Hematopoietic multipotent progenitor cell treated with erythropoietin and hydrocortisone succinate and interleukin-3 and kit ligand, for 15 days (in vitro differentiated cells): ENCODE measurements around the gene PLXNA4.
"Not testable (repeated sequence)": the region's sequence is repeated elsewhere in the genome, so short reads cannot be mapped to it uniquely, and the experiment has no call there.

ENCODE experiments used
- DNase-seq: peaks from one replicate; pipeline ENCODE4 v3.0.0-alpha.2; 2015; ENCODE audit warnings: low spot score

The PLXNA4 gene, protein sequence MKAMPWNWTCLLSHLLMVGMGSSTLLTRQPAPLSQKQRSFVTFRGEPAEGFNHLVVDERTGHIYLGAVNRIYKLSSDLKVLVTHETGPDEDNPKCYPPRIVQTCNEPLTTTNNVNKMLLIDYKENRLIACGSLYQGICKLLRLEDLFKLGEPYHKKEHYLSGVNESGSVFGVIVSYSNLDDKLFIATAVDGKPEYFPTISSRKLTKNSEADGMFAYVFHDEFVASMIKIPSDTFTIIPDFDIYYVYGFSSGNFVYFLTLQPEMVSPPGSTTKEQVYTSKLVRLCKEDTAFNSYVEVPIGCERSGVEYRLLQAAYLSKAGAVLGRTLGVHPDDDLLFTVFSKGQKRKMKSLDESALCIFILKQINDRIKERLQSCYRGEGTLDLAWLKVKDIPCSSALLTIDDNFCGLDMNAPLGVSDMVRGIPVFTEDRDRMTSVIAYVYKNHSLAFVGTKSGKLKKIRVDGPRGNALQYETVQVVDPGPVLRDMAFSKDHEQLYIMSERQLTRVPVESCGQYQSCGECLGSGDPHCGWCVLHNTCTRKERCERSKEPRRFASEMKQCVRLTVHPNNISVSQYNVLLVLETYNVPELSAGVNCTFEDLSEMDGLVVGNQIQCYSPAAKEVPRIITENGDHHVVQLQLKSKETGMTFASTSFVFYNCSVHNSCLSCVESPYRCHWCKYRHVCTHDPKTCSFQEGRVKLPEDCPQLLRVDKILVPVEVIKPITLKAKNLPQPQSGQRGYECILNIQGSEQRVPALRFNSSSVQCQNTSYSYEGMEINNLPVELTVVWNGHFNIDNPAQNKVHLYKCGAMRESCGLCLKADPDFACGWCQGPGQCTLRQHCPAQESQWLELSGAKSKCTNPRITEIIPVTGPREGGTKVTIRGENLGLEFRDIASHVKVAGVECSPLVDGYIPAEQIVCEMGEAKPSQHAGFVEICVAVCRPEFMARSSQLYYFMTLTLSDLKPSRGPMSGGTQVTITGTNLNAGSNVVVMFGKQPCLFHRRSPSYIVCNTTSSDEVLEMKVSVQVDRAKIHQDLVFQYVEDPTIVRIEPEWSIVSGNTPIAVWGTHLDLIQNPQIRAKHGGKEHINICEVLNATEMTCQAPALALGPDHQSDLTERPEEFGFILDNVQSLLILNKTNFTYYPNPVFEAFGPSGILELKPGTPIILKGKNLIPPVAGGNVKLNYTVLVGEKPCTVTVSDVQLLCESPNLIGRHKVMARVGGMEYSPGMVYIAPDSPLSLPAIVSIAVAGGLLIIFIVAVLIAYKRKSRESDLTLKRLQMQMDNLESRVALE (N-terminal part only)

DNA sequence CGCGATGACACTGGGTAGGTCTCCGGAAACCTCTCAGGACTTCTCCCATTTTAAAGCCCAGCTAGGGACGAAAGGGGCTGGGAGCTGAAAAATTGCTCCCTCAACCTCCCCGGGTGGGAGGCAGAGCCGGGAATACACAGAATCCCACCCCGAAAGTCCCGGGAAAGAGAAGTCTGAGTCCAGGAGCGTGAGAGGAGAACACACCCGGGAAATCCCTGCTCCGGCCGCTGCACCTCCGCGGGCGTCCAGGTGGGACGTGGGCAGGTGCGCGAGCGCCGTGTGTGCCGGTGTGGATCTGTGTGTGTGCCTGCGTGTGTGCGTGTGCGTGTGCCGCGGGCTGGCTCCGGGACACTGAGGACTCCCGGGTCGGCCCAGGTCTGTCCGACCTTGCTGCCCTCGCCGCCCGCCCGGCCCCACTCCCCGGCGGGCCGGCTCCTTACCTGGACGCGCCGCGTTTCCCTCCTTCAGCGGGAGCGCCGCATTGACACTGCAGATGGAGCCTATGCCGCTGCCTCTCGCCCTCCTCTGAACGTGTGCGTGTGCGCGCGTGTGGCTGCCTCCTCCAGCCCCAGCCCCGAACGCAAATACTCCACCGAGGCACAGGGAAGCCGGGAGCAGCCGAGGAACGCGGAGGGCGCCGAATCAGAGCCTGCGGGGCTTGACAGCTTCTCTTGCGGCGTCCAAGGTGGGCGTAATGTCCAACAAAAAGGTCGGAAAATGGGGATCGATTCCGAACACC is at the start of gene PLXNA4:
Gene PLXNA4, minus strand, starts transcription at position 489 of the 739 bp plus-strand sequence. CDS start 67,777 bp downstream, outside the sequence.
- no peak for DNase-seq

GRCh38 chr7:132625651-132626050 is 49.4 kb upstream of the PLXNA4 start:
- DNase-seq, result no peak

DNA sequence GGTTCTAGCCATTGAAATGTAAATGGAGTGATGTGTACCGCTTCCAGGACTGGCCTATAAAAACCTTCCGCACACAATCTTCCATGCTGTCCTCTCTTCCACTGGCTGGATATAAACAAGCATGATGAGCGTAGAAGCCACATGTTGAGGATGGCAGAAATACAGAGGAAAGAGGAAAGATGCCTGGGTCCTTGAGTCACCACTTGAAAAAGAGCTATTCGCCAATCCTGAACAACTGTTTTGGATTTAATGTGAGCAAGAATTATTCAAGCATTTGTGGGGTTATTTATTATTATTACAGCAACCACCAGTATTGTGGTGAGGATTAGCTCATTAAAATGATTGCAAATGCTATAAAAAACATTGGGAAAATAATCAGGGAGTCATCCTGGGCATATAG is 45.8 kb upstream of the PLXNA4 start:
- no peak for DNase-seq

DNA sequence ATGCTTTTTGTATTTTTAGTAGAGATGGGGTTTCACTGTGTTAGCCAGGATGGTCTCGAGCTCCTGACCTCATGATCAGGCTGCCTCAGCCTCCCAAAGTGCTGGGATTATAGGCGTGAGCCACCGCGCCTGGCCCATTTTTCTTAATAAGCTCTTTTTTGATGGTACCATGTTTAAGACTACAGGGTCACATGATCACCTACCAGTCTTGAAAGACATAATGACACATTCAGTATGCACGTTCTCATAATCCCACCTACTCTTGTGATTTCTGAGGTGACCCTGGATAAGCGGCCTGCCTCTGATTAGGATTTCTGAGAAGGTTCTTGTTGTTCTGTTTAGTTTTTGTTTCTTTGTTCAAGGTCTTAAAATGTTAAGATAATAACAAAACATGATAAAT is 43.7 kb upstream of the PLXNA4 start:
- no peak for DNase-seq

DNA sequence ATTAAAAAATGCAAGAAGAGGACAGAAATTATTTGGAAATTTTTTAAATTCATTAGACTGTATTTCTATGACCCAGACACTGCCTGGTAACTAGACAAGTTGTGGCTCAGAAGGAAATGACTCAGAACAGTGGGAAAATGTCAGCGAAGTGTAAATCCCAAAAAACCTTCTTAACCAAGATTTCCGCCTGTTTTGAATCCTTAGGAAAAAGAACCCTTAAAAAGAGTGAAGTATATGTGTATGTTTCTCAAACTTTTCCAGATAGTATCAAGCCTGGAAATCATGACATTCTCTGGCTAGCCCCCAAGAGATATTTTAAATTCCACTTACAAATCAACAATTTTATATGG is 42.7 kb upstream of the PLXNA4 start:
- no peak for DNase-seq

DNA sequence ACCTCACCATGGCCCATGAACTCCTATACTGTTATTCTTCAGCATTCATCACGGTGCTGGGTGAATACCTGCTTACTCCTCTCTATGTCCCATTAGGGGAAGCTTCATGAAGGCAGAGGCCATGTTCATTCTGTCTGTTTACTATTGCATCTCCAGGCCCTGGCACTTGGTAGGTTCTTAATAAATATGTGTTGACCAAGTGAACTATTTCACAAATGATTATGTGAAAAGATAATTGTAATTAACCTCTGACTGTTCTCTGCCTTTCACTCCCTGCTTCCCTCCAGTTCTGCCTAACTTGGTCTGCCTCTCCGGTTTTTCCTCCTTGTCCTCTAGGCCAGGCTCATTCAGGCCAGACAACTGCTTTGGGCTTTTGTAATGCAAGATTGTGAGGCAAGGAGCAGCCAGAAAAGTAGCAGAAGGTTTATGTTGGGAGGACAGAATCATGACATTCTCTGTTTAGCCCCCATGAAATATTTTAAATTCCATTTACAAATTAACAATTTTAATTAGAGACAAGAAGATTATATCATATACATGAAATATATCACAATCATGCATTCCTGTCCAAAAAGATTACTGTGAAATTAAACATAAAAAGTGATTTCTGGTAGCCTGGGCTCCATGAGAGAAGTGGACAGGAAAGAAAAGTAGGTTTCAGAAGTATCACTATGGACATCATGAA is 42.1 kb upstream of the PLXNA4 start:
- DNase-seq, result no peak

DNA sequence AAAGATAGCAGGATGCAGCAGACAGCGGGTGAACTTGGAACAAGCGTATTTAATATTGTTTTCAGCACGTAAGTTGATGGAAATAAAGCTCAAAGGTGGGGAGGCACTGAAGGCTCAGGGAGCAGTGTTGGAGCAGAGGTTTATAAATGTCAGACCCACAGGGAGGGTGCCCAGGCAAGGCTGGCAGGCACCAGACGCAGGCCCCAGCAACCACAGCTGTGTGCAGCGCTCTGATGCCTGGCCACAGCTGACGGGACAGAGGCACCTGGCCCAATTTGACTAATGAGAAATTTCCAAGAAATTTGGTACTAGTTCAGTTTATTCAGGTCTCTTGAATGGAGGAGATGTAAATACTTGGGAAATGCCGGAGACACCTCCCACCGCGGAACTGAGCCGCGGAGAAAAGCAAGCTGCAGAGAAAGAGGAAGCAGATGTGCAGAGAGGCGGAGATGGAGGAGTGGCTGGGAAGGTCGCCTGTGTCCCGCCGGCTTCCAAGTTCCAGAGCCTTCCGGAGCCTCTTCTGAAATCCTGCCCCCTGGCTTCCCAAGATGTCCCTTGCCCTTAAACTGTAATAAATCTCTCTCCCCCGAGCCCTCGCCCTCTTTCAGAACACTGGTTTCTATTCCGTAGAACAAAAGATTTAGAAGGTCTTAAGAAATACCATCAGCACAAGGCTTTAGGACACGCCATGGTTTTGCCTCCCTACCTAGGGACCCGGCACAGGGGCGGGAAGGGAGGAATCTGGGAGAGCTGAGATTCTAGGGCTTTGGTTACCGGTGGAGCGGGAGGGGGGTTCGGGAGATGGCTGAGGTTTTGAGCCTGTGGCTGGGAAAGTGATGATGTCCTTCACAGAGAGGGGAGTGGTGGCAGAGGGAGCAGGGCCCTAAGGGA is 38.4 kb upstream of the PLXNA4 start:
- DNase-seq, result no peak

GRCh38 chr7:132613737-132614136 is 37.5 kb upstream of the PLXNA4 start:
- no peak for DNase-seq

DNA sequence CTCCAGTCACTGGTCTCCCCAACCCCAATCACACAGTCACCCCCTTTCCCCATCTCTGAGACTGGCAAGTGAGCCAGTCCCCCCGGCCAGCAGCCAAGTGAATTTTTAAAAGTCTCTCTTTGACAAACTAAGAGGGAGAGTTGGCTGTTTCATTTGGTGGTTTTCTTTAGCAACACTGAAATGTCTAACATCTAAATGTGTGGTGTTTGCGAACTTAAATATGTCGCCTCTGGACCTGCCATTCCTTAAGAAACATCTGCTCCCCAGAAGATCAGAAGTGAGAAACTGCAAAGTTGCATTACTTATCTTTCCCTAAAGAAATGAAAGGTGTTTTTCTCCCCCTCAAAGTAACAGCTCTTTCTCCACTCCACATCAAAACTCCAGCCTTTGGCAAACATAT is 34.7 kb upstream of the PLXNA4 start:
- DNase-seq, result no peak

DNA sequence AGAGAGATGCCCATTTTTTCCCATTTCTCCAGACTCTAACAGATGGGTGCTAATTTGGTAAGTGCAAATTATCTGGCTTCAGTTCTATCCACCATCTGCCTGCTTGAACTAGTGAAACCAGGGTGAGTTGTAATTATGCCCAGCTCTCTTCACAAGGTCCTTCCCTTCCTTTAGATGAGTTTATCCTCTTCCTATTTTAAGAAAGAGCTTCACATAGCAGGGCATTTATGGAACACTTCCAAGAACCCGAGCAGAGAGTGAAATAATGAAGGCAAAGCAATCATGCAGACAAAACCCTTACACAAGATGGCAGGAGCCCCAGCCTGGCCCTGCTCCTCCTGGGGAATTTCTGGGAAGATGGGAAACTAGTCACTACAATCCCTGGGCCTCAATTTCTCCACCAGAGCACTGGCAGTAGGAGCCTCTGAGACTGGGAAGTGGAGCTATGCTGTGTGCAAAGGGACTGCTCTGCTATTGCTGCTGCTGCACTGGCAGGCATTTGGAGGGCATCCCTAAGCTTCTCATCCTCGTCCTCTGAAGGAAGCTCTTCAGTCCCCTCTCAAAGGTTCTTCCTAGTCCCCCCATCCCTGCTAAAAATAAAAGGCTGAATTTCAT is 33.7 kb upstream of the PLXNA4 start:
- DNase-seq, result no peak

- DNase-seq, result no peak
These were observed 33.0 kb upstream of the PLXNA4 start for GRCh38 chr7:132609222-132609621.

DNA sequence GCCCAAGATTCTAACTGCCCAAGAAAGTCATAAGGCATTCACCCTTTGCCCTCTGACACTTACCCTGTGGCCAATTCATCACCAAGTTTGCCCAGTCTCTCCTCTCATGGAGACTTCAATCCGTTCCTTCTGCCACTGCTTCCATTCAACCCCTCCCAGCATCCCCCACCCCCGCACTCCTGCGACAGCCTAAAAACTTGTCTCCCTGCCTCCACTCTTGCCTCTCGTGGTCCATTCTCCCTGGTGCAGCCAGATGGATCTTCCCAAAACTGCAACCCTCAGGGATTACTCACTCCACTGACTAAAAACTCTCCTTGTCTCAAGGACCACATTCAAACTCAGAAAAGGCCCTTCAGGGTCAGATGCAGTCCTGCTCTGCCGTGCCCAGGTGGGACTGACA is 32.3 kb upstream of the PLXNA4 start:
- DNase-seq, result no peak

- no peak for DNase-seq
These were observed 31.4 kb upstream of the PLXNA4 start for GRCh38 chr7:132607656-132608055.

GRCh38 chr7:132604121-132604520 is 27.9 kb upstream of the PLXNA4 start:
- DNase-seq, result no peak

DNA sequence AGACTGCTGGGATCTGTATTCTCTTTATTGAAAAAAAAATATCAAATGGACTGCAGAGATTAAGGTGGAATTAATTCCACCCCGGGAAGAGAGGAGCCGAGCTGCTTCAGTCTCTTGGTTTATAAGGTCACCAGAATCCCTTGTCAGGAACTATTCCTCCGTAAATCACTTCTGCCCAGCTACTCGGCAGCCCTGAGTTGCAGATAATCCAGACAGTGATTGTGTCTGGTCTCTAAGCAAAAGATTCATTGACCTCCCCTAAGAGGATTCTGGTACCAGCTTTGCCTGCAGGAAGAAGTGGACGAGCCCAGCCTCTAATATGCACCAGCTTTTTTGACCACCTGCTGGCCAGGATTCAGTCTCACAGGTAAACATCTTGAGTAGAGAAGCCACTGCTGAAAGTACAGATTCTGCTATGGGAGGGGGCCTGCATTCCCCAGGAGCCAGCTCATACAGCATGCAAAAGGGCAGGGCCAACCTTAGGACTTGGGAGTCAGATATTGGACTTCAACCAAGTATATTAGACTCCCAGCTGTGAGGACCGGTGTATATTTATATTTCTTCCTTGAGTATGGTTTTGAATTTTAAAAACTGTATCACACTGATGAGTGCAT is 27.1 kb upstream of the PLXNA4 start:
- no peak for DNase-seq

DNA sequence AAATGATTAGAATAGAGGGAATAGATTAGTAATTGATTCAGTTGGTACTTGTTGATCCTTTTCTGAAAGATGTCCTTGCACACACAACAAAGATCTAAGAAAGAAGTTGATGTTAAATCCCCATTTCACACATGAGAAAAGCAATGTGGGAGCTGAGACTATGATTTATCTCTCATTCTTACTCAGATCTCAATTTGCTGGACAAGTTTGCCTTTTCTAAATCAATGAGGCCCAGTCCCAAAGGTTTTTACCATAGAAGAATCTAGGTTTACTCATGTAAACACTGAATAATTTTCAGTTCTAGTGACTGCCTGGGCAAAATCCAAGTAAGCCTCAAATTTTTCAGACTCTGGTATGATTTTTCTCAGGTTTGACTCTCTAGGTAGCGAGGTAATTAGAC is 25.5 kb upstream of the PLXNA4 start:
- DNase-seq, result no peak

DNA sequence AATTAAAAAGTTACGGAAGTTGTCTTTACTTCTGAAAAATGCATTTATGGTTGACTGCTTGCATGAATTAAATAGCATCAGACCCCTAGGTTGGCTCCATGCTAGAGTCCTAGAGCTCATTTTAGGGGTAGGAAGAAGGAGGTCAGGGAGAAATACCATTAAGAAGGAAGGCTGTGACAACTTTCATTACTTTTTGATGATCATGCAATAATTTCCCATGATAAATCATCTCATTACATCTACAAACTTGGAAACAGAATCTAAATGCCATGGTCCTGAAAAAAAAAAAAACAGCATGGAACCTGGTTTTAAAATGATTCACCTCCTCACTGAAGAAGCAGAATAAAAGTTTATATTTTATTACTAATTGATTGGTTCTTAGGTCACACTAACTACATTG is 20.3 kb upstream of the PLXNA4 start:
- no peak for DNase-seq

- DNase-seq, result not testable (repeated sequence)
These were observed 18.5 kb upstream of the PLXNA4 start for GRCh38 chr7:132594741-132595140.

GRCh38 chr7:132592936-132593335 is 16.7 kb upstream of the PLXNA4 start:
- DNase-seq, result no peak
